ENCODE results near the gene CALML4.
A peak's percentile ranks its signal among the peaks of the same experiment; 100 is the strongest.
"Not testable (repeated sequence)": the region's sequence is repeated elsewhere in the genome, so short reads cannot be mapped to it uniquely, and the experiment has no call there.

The CALML4 gene

GRCh38 chr15:68229386-68230156 lies 24.4 kb upstream of the CALML4 start, which contains the start of gene CLN6:
Gene CLN6 (minus strand): TSS chr15:68229728. CDS start chr15:68229584, 144 bp downstream.
- no peak for TF ChIP-seq CTCF (IDR thresholded peaks at IDR 0.05; ENCODE audit: low read depth, low read length, missing control alignments)
- H3K4me3 ChIP-seq (ENCODE audit: low read depth, low read length) = peak within 1 kb of the TSS; percentile 81
- DNase-seq (ENCODE audit: low read depth) = peak; percentile 32
- in situ Hi-C loops (cut with HindIII; ENCODE audit: low sequenced_read_pairs) = no loop called here

- in situ Hi-C loops (cut with HindIII; ENCODE audit: low sequenced_read_pairs) = no loop called here
- DNase-seq (ENCODE audit: low read depth) = no peak
- peak overlapping the region; percentile 81 for H3K4me3 ChIP-seq (ENCODE audit: low read depth, low read length)
- no peak for TF ChIP-seq CTCF (IDR thresholded peaks at IDR 0.05; ENCODE audit: low read depth, low read length, missing control alignments)
These were observed 23.8 kb upstream of the CALML4 start for GRCh38 chr15:68228971-68229385.

- peak overlapping the region; percentile 81 for H3K4me3 ChIP-seq (ENCODE audit: low read depth, low read length)
- TF ChIP-seq CTCF (IDR thresholded peaks at IDR 0.05; ENCODE audit: low read depth, low read length, missing control alignments) = no peak
- DNase-seq (ENCODE audit: low read depth) = no peak
- in situ Hi-C loops (cut with HindIII; ENCODE audit: low sequenced_read_pairs) = no loop called here
These were observed 23.2 kb upstream of the CALML4 start for GRCh38 chr15:68228143-68228970.

- no peak for TF ChIP-seq CTCF (IDR thresholded peaks at IDR 0.05; ENCODE audit: low read depth, low read length, missing control alignments)
- in situ Hi-C loops (cut with HindIII; ENCODE audit: low sequenced_read_pairs) = no loop called here
- DNase-seq (ENCODE audit: low read depth) = no peak
- H3K4me3 ChIP-seq (ENCODE audit: low read depth, low read length) = no peak overlapping the region
These were observed 22.6 kb upstream of the CALML4 start for GRCh38 chr15:68227643-68228142.

GRCh38 chr15:68225442-68225841 lies 20.3 kb upstream of the CALML4 start:
- H3K4me3 ChIP-seq (ENCODE audit: low read depth, low read length); in situ Hi-C loops (cut with HindIII; ENCODE audit: low sequenced_read_pairs); DNase-seq (ENCODE audit: low read depth): not testable (repeated sequence)

GRCh38 chr15:68224546-68225250 lies 19.6 kb upstream of the CALML4 start:
- in situ Hi-C loops (cut with HindIII; ENCODE audit: low sequenced_read_pairs) = no loop called here
- H3K4me3 ChIP-seq (ENCODE audit: low read depth, low read length) = no peak overlapping the region
- no peak for TF ChIP-seq CTCF (IDR thresholded peaks at IDR 0.05; ENCODE audit: low read depth, low read length, missing control alignments)
- DNase-seq (ENCODE audit: low read depth) = no peak
